GM19468 (cell line): Measurements from ENCODE around the gene TUBB4B.

Source experiments
- ATAC-seq: cut with Tn5 transposase; IDR thresholded peaks from one replicate; pipeline ENCODE4 v1.9.1; 2021; ENCODE audit warnings: mild to moderate bottlenecking, moderate library complexity, moderate number of reproducible peaks; ENCODE audit not compliant: unreplicated experiment; ENCODE audit errors: extremely low read depth

TUBB4B gene

GRCh38 chr9:137240841-137241489 lies at the start of gene TUBB4B:
TSS of gene TUBB4B (plus strand) at chr9:137241287. CDS start at chr9:137241361, 74 bp downstream.
- peak; percentile 71 for ATAC-seq

GRCh38 chr9:137191691-137192447 lies 49.2 kb upstream of the TUBB4B start:
- no peak for ATAC-seq

GRCh38 chr9:137192448-137192780 lies 48.7 kb upstream of the TUBB4B start:
- ATAC-seq = no peak

GRCh38 chr9:137192859-137193258 lies 48.2 kb upstream of the TUBB4B start:
- ATAC-seq = no peak

GRCh38 chr9:137193771-137194170 lies 47.3 kb upstream of the TUBB4B start:
- ATAC-seq = no peak

GRCh38 chr9:137194388-137194787 lies 46.7 kb upstream of the TUBB4B start:
- no peak for ATAC-seq

- ATAC-seq = no peak
Measured at GRCh38 chr9:137194909-137195308, 46.2 kb upstream of the TUBB4B start.

GRCh38 chr9:137195525-137196220 lies 45.4 kb upstream of the TUBB4B start:
- ATAC-seq = no peak

GRCh38 chr9:137198051-137198901 lies 42.8 kb upstream of the TUBB4B start:
- ATAC-seq = no peak

- ATAC-seq = no peak
Measured at GRCh38 chr9:137198902-137199283, 42.2 kb upstream of the TUBB4B start.

GRCh38 chr9:137199411-137200121 lies 41.5 kb upstream of the TUBB4B start:
- no peak for ATAC-seq

GRCh38 chr9:137200311-137201204 lies 40.5 kb upstream of the TUBB4B start, which contains the start of gene TPRN:
TSS of gene TPRN (minus strand) at chr9:137200741. CDS start at chr9:137200711, 30 bp downstream.
- peak; percentile 70 for ATAC-seq

- no peak for ATAC-seq
Measured at GRCh38 chr9:137201205-137201868, 39.8 kb upstream of the TUBB4B start.

GRCh38 chr9:137202966-137203365 lies 38.1 kb upstream of the TUBB4B start:
- ATAC-seq = no peak

- no peak for ATAC-seq
Measured at GRCh38 chr9:137204731-137205125, 36.4 kb upstream of the TUBB4B start.

GRCh38 chr9:137205126-137206069 lies 35.7 kb upstream of the TUBB4B start, which contains the start of the genes NDOR1 and TMEM203:
TSS of gene NDOR1 (plus strand) at chr9:137205700. CDS start at chr9:137205778, 78 bp downstream.
TSS of gene TMEM203 (minus strand) at chr9:137205648. CDS start at chr9:137205414, 234 bp downstream.
- ATAC-seq = peak; percentile 27

- no peak for ATAC-seq
Measured at GRCh38 chr9:137206602-137207001, 34.5 kb upstream of the TUBB4B start.
